ENCODE data around the gene ENTPD6.

ENTPD6 gene

GRCh38 chr20:25191051-25191450, 4.5 kb upstream of the ENTPD6 start:
- no peak for DNase-seq

GRCh38 chr20:25191689-25192088, 3.8 kb upstream of the ENTPD6 start:
- no peak for DNase-seq

GRCh38 chr20:25193843-25194242, 1.7 kb upstream of the ENTPD6 start:
- DNase-seq, result no peak

GRCh38 chr20:25194333-25194972, 1.1 kb upstream of the ENTPD6 start:
- no peak for DNase-seq

GRCh38 chr20:25195962-25196785, 662 bp downstream of the ENTPD6 start:
- DNase-seq, result no peak

- no peak for DNase-seq
Observed at GRCh38 chr20:25196786-25197120, 1.2 kb downstream of the ENTPD6 start.

- no peak for DNase-seq
Observed at GRCh38 chr20:25197183-25197869, 1.8 kb downstream of the ENTPD6 start.

GRCh38 chr20:25197870-25198190, 2.3 kb downstream of the ENTPD6 start:
- no peak for DNase-seq

- DNase-seq, result no peak
Observed at GRCh38 chr20:25198663-25199383, 3.3 kb downstream of the ENTPD6 start.

GRCh38 chr20:25199473-25200260, 4.2 kb downstream of the ENTPD6 start:
- no peak for DNase-seq

- no peak for DNase-seq
Observed at GRCh38 chr20:25203089-25203488, 7.6 kb downstream of the ENTPD6 start.

- peak in 1 of 2 experiments; percentile 29 for DNase-seq
Observed at GRCh38 chr20:25203871-25204320, 8.4 kb downstream of the ENTPD6 start.

GRCh38 chr20:25204550-25205276, 9.2 kb downstream of the ENTPD6 start:
- no peak for DNase-seq

- DNase-seq, result no peak
Observed at GRCh38 chr20:25205277-25206062, 10.0 kb downstream of the ENTPD6 start.

GRCh38 chr20:25206063-25206403, 10.5 kb downstream of the ENTPD6 start:
- no peak for DNase-seq

- no peak for DNase-seq
Observed at GRCh38 chr20:25206548-25206947, 11.0 kb downstream of the ENTPD6 start.

- DNase-seq, result no peak
Observed at GRCh38 chr20:25207149-25207959, 11.8 kb downstream of the ENTPD6 start.

- no peak for DNase-seq
Observed at GRCh38 chr20:25207960-25208534, 12.5 kb downstream of the ENTPD6 start.

- no peak for DNase-seq
Observed at GRCh38 chr20:25209400-25209799, 13.9 kb downstream of the ENTPD6 start.

- DNase-seq, result no peak
Observed at GRCh38 chr20:25209911-25210310, 14.4 kb downstream of the ENTPD6 start.

Measured in AML-193 (cell line).